KOPT-K1 (cell line): Measurements from ENCODE around the gene INTS14.
"Not testable (repeated sequence)": the region's sequence is repeated elsewhere in the genome, so short reads cannot be mapped to it uniquely, and the experiment has no call there.

Experiments used
- H3K27ac ChIP-seq: fragments of 200-600 bp; sonication (generic); 2 replicates; pipeline ENCODE4 v1.5.1; 2016; ENCODE audit warnings: antibody characterized with exemption, mild to moderate bottlenecking, low read depth, low read length; ENCODE audit not compliant: poor library complexity, severe bottlenecking
- H3K36me3 ChIP-seq: fragments of 200-600 bp; sonication (generic); 2 replicates; pipeline ENCODE4 v1.5.1; 2017; ENCODE audit warnings: antibody characterized with exemption, mild to moderate bottlenecking, low read length, moderate library complexity; ENCODE audit not compliant: insufficient read depth
- H3K9me3 ChIP-seq: fragments of 200-600 bp; sonication (generic); 2 replicates; pipeline ENCODE4 v1.5.1; 2017; ENCODE audit warnings: antibody characterized with exemption, low read length, mild to moderate bottlenecking; ENCODE audit not compliant: insufficient read depth, poor library complexity, severe bottlenecking

The INTS14 gene

GRCh38 chr15:65618560-65619109 is 7.7 kb upstream of the INTS14 start:
- H3K27ac ChIP-seq: no peak overlapping the region
- no peaks in the 10 kb centered on the region for H3K9me3 ChIP-seq
- no peaks in the 10 kb centered on the region for H3K36me3 ChIP-seq

GRCh38 chr15:65615887-65616286 is 5.0 kb upstream of the INTS14 start:
- H3K9me3 ChIP-seq, H3K27ac ChIP-seq, H3K36me3 ChIP-seq: not testable (repeated sequence)

- Histone ChIP-seq H3K36me3 (no peaks in the 10 kb centered on the region), H3K9me3 (no peaks in the 10 kb centered on the region), H3K27ac (no peak overlapping the region)
These were observed 2.2 kb upstream of the INTS14 start for GRCh38 chr15:65612949-65613744.

- no peaks in the 10 kb centered on the region for H3K36me3 ChIP-seq
- no peak overlapping the region for H3K27ac ChIP-seq
- no peaks in the 10 kb centered on the region for H3K9me3 ChIP-seq
These were observed 1.6 kb upstream of the INTS14 start for GRCh38 chr15:65612616-65612946.

GRCh38 chr15:65611888-65612615 is 1.1 kb upstream of the INTS14 start:
- Histone ChIP-seq H3K9me3 (no peaks in the 10 kb centered on the region), H3K36me3 (peaks cover 4% of the 10 kb centered on the region; the same call in 1 of the 2 replicates), H3K27ac (peak overlapping the region; percentile 77)

- H3K9me3 ChIP-seq: no peaks in the 10 kb centered on the region
- no peak overlapping the region for H3K27ac ChIP-seq
- H3K36me3 ChIP-seq: peaks cover 73% of the 10 kb centered on the region
These were observed 7.4 kb downstream of the INTS14 start for GRCh38 chr15:65603559-65603958.

- Histone ChIP-seq H3K27ac (no peak overlapping the region), H3K9me3 (no peaks in the 10 kb centered on the region), H3K36me3 (peaks cover 77% of the 10 kb centered on the region)
These were observed 7.8 kb downstream of the INTS14 start for GRCh38 chr15:65603134-65603533.

GRCh38 chr15:65599677-65600076 is 11.3 kb downstream of the INTS14 start:
- Histone ChIP-seq H3K36me3 (peaks cover 97% of the 10 kb centered on the region), H3K9me3 (no peaks in the 10 kb centered on the region), H3K27ac (no peak overlapping the region)

GRCh38 chr15:65598468-65598867 is 12.5 kb downstream of the INTS14 start:
- Histone ChIP-seq H3K27ac (no peak overlapping the region), H3K9me3 (no peaks in the 10 kb centered on the region), H3K36me3 (peaks cover 96% of the 10 kb centered on the region)

- H3K36me3 ChIP-seq: peaks cover 96% of the 10 kb centered on the region
- no peaks in the 10 kb centered on the region for H3K9me3 ChIP-seq
- no peak overlapping the region for H3K27ac ChIP-seq
These were observed 15.0 kb downstream of the INTS14 start for GRCh38 chr15:65595960-65596359.

GRCh38 chr15:65587094-65587493 is 23.8 kb downstream of the INTS14 start:
- peaks cover 92% of the 10 kb centered on the region for H3K36me3 ChIP-seq

GRCh38 chr15:65584241-65584640 is 26.7 kb downstream of the INTS14 start:
- Histone ChIP-seq H3K9me3 (no peaks in the 10 kb centered on the region), H3K27ac (peak overlapping the region; percentile 54), H3K36me3 (peaks cover 92% of the 10 kb centered on the region)

More at GRCh38 chr15:65587094-65587493, 23.8 kb downstream of the INTS14 start:
- H3K9me3 ChIP-seq: no peaks in the 10 kb centered on the region
- H3K27ac ChIP-seq: no peak overlapping the region

GRCh38 chr15:65583701-65584100 is 27.2 kb downstream of the INTS14 start:
- Histone ChIP-seq H3K36me3 (peaks cover 92% of the 10 kb centered on the region), H3K27ac (peak overlapping the region; percentile 54), H3K9me3 (no peaks in the 10 kb centered on the region)

GRCh38 chr15:65580287-65580686 is 30.6 kb downstream of the INTS14 start:
- H3K27ac ChIP-seq: no peak overlapping the region
- H3K36me3 ChIP-seq: peaks cover 98% of the 10 kb centered on the region
- H3K9me3 ChIP-seq: no peaks in the 10 kb centered on the region

- Histone ChIP-seq H3K9me3 (no peaks in the 10 kb centered on the region), H3K36me3 (peaks cover 98% of the 10 kb centered on the region), H3K27ac (no peak overlapping the region)
These were observed 31.2 kb downstream of the INTS14 start for GRCh38 chr15:65579762-65580161.
